Stimulated activated naive CD8-positive, alpha-beta T cell treated with anti-CD3 and anti-CD28 coated beads, Interleukin-15, Interleukin-2, amounts not matched to agents 100 ng/mL and 50 ng/mL, for 24 hours (primary cell): ENCODE results near the gene CDK16.
A peak's percentile ranks its signal among the peaks of the same experiment; 100 is the strongest.
"Not testable (repeated sequence)": the region's sequence is repeated elsewhere in the genome, so short reads cannot be mapped to it uniquely, and the experiment has no call there.

Source experiments
- H3K27ac Mint-ChIP-seq: one replicate; pipeline ENCODE4 v1.8.0; 2021; ENCODE audit warnings: mild to moderate bottlenecking, mixed read lengths
- H3K27me3 Mint-ChIP-seq: one replicate; pipeline ENCODE4 v1.8.0; 2021; ENCODE audit warnings: mixed read lengths
- H3K36me3 Mint-ChIP-seq: one replicate; pipeline ENCODE4 v1.8.0; 2021; ENCODE audit warnings: low read depth, mixed read lengths
- H3K4me1 Mint-ChIP-seq: one replicate; pipeline ENCODE4 v1.8.0; 2021; ENCODE audit warnings: low read depth, mixed read lengths
- H3K4me3 Mint-ChIP-seq: one replicate; pipeline ENCODE4 v1.8.0; 2021; ENCODE audit warnings: mild to moderate bottlenecking, mixed read lengths
- H3K9me3 Mint-ChIP-seq: one replicate; pipeline ENCODE4 v1.8.0; 2021; ENCODE audit warnings: mixed read lengths

The CDK16 gene

DNA sequence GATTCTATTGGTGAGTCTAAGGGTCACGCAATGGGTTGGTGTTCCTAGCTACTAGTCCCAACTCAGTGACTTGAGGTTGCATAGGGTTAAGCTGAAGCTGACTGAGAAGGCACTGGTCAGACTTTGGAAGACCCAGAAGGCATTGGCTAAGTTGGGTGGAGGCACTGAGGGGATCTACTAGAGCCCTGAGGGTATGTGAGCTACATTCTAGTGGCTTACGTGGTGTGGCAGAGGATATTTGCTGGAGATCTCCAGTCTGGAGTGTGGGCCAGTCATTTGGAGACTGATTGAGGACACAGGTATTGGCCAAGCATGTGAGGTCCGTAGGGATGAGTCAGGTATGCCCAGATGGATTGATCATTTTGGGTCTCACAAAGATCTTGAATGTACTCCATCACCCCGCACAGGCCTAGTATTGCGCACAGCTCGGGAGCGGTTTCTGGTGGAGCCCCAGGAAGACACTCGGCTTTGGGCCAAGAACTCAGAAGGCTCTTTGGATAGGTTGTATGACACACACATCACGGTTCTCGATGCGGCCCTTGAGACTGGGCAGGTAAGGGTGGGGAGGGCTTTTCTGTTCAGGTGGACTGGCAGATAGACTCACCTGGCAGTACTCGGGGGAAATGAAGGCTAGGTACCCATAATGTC, 21.5 kb downstream of the CDK16 start:
- H3K27me3 Mint-ChIP-seq = no peaks in the 10 kb centered on the region
- H3K4me3 Mint-ChIP-seq = no peak overlapping the region
- H3K27ac Mint-ChIP-seq = no peak overlapping the region
- H3K36me3 Mint-ChIP-seq = peaks cover 20% of the 10 kb centered on the region
- H3K9me3 Mint-ChIP-seq = no peaks in the 10 kb centered on the region
- H3K4me1 Mint-ChIP-seq = peaks cover 23% of the 10 kb centered on the region

- Mint-ChIP-seq H3K9me3 (no peaks in the 10 kb centered on the region), H3K36me3 (peaks cover 15% of the 10 kb centered on the region), H3K4me3 (no peak overlapping the region), H3K4me1 (peaks cover 17% of the 10 kb centered on the region), H3K27ac (no peak overlapping the region), H3K27me3 (no peaks in the 10 kb centered on the region)
Measured at GRCh38 chrX:47240619-47241018, 22.1 kb downstream of the CDK16 start.

- H3K4me1 Mint-ChIP-seq = peaks cover 9% of the 10 kb centered on the region
- no peaks in the 10 kb centered on the region for H3K9me3 Mint-ChIP-seq
- H3K4me3 Mint-ChIP-seq = no peak overlapping the region
- no peaks in the 10 kb centered on the region for H3K27me3 Mint-ChIP-seq
- peaks cover 23% of the 10 kb centered on the region for H3K36me3 Mint-ChIP-seq
- no peak overlapping the region for H3K27ac Mint-ChIP-seq
Measured at GRCh38 chrX:47241201-47242011, 22.9 kb downstream of the CDK16 start.

DNA sequence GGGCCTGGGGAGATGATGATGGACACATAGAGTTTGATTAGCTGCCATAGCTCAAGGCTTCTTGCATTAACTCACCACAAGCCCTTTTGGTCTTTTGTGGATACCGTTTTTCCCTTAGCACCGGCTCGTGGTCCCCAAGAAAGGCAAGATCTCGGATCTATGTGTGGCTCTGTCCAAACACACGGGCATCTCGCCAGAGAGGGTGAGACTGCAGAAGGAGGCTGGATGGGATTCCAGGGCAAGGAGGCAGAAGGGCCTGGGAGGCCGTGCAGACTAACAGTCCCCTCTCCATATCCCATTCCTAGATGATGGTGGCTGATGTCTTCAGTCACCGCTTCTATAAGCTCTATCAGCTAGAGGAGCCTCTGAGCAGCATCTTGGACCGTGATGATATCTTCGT, 23.8 kb downstream of the CDK16 start:
- Mint-ChIP-seq H3K4me1 (peaks cover under 1% of the 10 kb centered on the region), H3K36me3 (peaks cover 24% of the 10 kb centered on the region), H3K27me3 (no peaks in the 10 kb centered on the region), H3K9me3 (no peaks in the 10 kb centered on the region), H3K27ac (no peak overlapping the region), H3K4me3 (no peak overlapping the region)

DNA sequence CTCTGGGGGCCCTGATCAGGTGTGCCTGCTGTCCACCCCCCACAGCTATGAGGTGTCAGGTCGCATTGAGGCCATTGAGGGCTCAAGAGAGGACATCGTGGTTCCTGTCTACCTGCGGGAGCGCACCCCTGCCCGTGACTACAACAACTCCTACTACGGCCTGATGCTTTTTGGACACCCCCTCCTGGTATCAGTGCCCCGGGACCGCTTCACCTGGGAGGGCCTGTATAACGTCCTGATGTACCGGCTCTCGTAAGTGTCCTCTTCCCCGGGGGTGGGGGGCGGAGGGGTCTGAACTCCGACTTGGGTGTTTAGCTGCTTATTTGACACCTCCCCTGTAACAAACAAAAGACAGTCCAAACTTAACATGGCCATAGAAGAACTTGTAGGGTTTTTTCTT, 24.9 kb downstream of the CDK16 start:
- no peaks in the 10 kb centered on the region for H3K27me3 Mint-ChIP-seq
- no peak overlapping the region for H3K4me3 Mint-ChIP-seq
- H3K27ac Mint-ChIP-seq = no peak overlapping the region
- no peaks in the 10 kb centered on the region for H3K4me1 Mint-ChIP-seq
- H3K36me3 Mint-ChIP-seq = peaks cover 29% of the 10 kb centered on the region
- no peaks in the 10 kb centered on the region for H3K9me3 Mint-ChIP-seq

DNA sequence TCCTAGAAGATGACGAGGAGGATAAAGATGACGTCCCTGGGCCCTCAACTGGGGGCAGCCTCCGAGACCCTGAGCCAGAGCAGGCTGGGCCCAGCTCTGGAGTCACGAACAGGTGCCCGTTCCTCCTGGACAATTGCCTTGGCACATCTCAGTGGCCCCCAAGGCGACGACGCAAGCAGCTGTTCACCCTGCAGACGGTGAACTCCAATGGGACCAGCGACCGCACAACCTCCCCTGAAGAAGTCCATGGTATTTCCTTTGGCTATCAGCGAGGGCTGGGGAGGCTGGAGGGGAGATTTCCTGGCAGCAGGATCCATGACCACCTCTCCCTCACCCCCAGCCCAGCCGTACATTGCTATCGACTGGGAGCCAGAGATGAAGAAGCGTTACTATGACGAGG, 26.2 kb downstream of the CDK16 start:
- no peaks in the 10 kb centered on the region for H3K9me3 Mint-ChIP-seq
- H3K4me1 Mint-ChIP-seq = peaks cover 5% of the 10 kb centered on the region
- no peaks in the 10 kb centered on the region for H3K27me3 Mint-ChIP-seq
- peaks cover 29% of the 10 kb centered on the region for H3K36me3 Mint-ChIP-seq
- H3K27ac Mint-ChIP-seq = no peak overlapping the region
- no peak overlapping the region for H3K4me3 Mint-ChIP-seq

DNA sequence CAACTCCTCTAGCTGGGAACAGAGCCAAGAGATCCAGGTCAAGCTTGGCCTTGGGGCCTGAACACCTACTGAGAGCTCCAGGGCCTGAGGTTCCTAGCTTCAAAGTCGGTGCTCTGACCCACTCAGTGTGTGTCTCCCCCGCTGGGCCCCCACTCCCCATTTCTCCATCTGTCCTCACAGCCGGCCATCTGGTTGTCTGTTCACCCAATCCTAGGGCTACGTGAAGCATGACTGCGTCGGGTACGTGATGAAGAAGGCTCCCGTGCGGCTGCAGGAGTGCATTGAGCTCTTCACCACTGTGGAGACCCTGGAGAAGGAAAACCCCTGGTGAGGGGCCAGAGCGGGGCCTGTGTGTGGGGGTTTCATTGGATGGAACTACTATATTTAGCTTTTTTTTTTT, 26.7 kb downstream of the CDK16 start:
- Mint-ChIP-seq H3K9me3 (no peaks in the 10 kb centered on the region), H3K4me3 (no peak overlapping the region), H3K27ac (no peak overlapping the region), H3K4me1 (peaks cover 5% of the 10 kb centered on the region), H3K36me3 (peaks cover 29% of the 10 kb centered on the region), H3K27me3 (no peaks in the 10 kb centered on the region)

- Mint-ChIP-seq H3K27ac (peak overlapping the region; percentile 40), H3K4me3 (no peak overlapping the region), H3K36me3 (peaks cover 17% of the 10 kb centered on the region), H3K9me3 (no peaks in the 10 kb centered on the region), H3K4me1 (peaks cover 5% of the 10 kb centered on the region), H3K27me3 (no peaks in the 10 kb centered on the region)
Measured at GRCh38 chrX:47247206-47247998, 28.9 kb downstream of the CDK16 start.

DNA sequence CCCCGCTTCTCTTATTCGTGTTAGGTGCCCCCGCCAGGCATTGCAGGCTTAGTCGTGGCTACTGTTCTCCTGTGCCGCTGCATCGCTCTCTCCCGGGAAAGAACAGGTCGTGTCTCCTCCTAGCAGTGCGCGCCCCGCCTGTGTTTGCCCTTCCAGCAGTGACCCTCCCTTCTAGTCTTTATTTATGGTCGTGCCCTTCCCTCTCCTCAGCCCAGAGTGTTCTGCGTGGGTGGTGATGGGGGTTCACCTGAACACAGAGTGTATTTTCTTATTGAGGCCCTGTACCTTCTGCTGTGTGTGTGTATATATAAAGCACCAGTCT, 29.5 kb downstream of the CDK16 start:
- Mint-ChIP-seq H3K9me3 (no peaks in the 10 kb centered on the region), H3K4me3 (no peak overlapping the region), H3K27me3 (no peaks in the 10 kb centered on the region), H3K4me1 (peaks cover 5% of the 10 kb centered on the region), H3K27ac (peak overlapping the region; percentile 40), H3K36me3 (peaks cover 17% of the 10 kb centered on the region)

DNA sequence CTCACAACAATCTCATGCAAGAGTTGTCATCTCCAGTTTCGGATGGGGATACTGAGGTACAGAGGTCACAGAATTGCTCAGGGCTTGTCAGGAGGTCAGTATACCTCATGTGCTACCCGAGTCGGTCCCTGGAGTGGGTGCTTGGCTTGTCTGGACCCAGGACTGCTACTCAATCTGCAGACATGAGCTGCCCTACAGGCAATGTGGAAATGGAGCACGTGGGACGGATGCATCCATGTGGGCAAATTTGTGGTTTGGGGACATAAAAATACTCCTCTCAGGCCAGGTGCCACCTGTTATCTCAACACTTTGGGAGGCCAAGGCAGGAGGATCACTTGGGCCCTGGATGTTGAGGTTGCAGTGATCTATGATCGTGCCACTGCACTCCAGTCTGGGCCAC, 30.1 kb downstream of the CDK16 start:
- no peaks in the 10 kb centered on the region for H3K9me3 Mint-ChIP-seq
- peaks cover 5% of the 10 kb centered on the region for H3K4me1 Mint-ChIP-seq
- H3K27ac Mint-ChIP-seq = no peak overlapping the region
- peaks cover 17% of the 10 kb centered on the region for H3K36me3 Mint-ChIP-seq
- H3K27me3 Mint-ChIP-seq = no peaks in the 10 kb centered on the region
- no peak overlapping the region for H3K4me3 Mint-ChIP-seq

GRCh38 chrX:47250017-47250347, 31.5 kb downstream of the CDK16 start:
- H3K4me1 Mint-ChIP-seq = peaks cover 5% of the 10 kb centered on the region
- no peaks in the 10 kb centered on the region for H3K27me3 Mint-ChIP-seq
- H3K9me3 Mint-ChIP-seq = no peaks in the 10 kb centered on the region
- peaks cover 13% of the 10 kb centered on the region for H3K36me3 Mint-ChIP-seq
- no peak overlapping the region for H3K27ac Mint-ChIP-seq
- H3K4me3 Mint-ChIP-seq = no peak overlapping the region

DNA sequence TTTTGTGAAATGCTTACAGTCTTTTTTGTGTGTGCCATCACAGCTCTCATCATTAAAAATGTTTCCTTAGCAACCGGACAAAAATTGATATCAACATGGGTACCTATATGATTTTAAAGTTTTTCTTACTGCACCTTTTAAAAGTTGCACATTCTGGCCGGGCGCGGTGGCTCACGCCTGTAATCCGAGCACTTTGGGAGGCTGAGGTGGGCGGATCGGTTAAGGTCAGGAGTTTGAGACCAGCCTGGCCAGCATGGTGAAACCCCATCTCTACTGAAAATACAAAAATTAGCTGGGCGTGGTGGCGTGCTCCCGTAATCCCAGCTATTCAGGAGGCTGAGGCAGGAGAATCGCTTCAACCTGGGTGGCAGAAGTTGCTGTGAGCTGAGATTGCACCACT, 39.1 kb downstream of the CDK16 start:
- not testable (repeated sequence) for H3K27ac Mint-ChIP-seq, H3K9me3 Mint-ChIP-seq, H3K36me3 Mint-ChIP-seq, H3K27me3 Mint-ChIP-seq, H3K4me3 Mint-ChIP-seq, H3K4me1 Mint-ChIP-seq

GRCh38 chrX:47264483-47265173, 46.1 kb downstream of the CDK16 start:
- Mint-ChIP-seq H3K27me3 (no peaks in the 10 kb centered on the region), H3K4me1 (peaks cover 9% of the 10 kb centered on the region), H3K9me3 (no peaks in the 10 kb centered on the region), H3K4me3 (no peak overlapping the region), H3K27ac (no peak overlapping the region), H3K36me3 (no peaks in the 10 kb centered on the region)

- Mint-ChIP-seq H3K27me3 (no peaks in the 10 kb centered on the region), H3K4me3 (no peak overlapping the region), H3K9me3 (no peaks in the 10 kb centered on the region), H3K27ac (no peak overlapping the region), H3K36me3 (no peaks in the 10 kb centered on the region), H3K4me1 (peaks cover 9% of the 10 kb centered on the region)
Measured at GRCh38 chrX:47266643-47267042, 48.2 kb downstream of the CDK16 start.

- Mint-ChIP-seq H3K36me3 (no peaks in the 10 kb centered on the region), H3K27ac (no peak overlapping the region), H3K4me3 (no peak overlapping the region), H3K4me1 (no peaks in the 10 kb centered on the region), H3K27me3 (no peaks in the 10 kb centered on the region), H3K9me3 (no peaks in the 10 kb centered on the region)
Measured at GRCh38 chrX:47272013-47272408, 53.5 kb downstream of the CDK16 start.
